ENCODE data around the gene NET1. TPM values are rescaled to one million over a fixed set of nuclear protein-coding genes. Genes with fewer than 3 reads are reported as not detected.

NET1 gene
- total RNA-seq, 1 donor from 2014 or later, result 103 TPM

- TF ChIP-seq POLR2A (IDR thresholded peaks at IDR 0.05), result no peak
- TF ChIP-seq CTCF (IDR thresholded peaks at IDR 0.05), result no peak
- TF ChIP-seq POLR2AphosphoS5 (IDR thresholded peaks at IDR 0.05; ENCODE audit: insufficient read depth in 1 of 2, low read depth in 1 of 2), result no peak
Measured at GRCh38 chr10:5502061-5502521, 89.7 kb downstream of the NET1 start.

GRCh38 chr10:5502571-5503476, 90.5 kb downstream of the NET1 start:
- TF ChIP-seq POLR2A (IDR thresholded peaks at IDR 0.05), result no peak
- TF ChIP-seq CTCF (IDR thresholded peaks at IDR 0.05), result no peak
- TF ChIP-seq POLR2AphosphoS5 (IDR thresholded peaks at IDR 0.05; ENCODE audit: insufficient read depth in 1 of 2, low read depth in 1 of 2), result no peak
- H3K9me3 ChIP-seq, result no peaks in the 10 kb centered on the region
- no peaks in the 10 kb centered on the region for H3K36me3 ChIP-seq
- no peak overlapping the region for H3K27ac ChIP-seq
- no peaks in the 10 kb centered on the region for H3K27me3 ChIP-seq
- intact Hi-C loops (cut with DNase I), result no loop called here
- peaks cover 44% of the 10 kb centered on the region for H3K4me1 ChIP-seq
- no peak overlapping the region for H3K4me3 ChIP-seq
- no peak for DNase-seq (ENCODE audit: extremely low spot score in 2 of 2)

More at GRCh38 chr10:5502061-5502521, 89.7 kb downstream of the NET1 start:
- Histone ChIP-seq H3K27me3 (no peaks in the 10 kb centered on the region), H3K4me3 (no peak overlapping the region), H3K9me3 (no peaks in the 10 kb centered on the region), H3K4me1 (peaks cover 38% of the 10 kb centered on the region), H3K36me3 (no peaks in the 10 kb centered on the region), H3K27ac (no peak overlapping the region)
- intact Hi-C loops (cut with DNase I), result no loop called here
- no peak for DNase-seq (ENCODE audit: extremely low spot score in 2 of 2)

- no peak overlapping the region for H3K27ac ChIP-seq
- DNase-seq (ENCODE audit: extremely low spot score in 2 of 2), result no peak
- TF ChIP-seq CTCF (IDR thresholded peaks at IDR 0.05) (no peak), POLR2AphosphoS5 (IDR thresholded peaks at IDR 0.05; ENCODE audit: insufficient read depth in 1 of 2, low read depth in 1 of 2) (no peak), POLR2A (IDR thresholded peaks at IDR 0.05) (no peak)
- peaks cover 46% of the 10 kb centered on the region for H3K4me1 ChIP-seq
- intact Hi-C loops (cut with DNase I), result no loop called here
- no peak overlapping the region for H3K4me3 ChIP-seq
- H3K36me3 ChIP-seq, result no peaks in the 10 kb centered on the region
- H3K27me3 ChIP-seq, result no peaks in the 10 kb centered on the region
- H3K9me3 ChIP-seq, result no peaks in the 10 kb centered on the region
Measured at GRCh38 chr10:5503477-5503835, 91.1 kb downstream of the NET1 start.

GRCh38 chr10:5504146-5505072, 92.1 kb downstream of the NET1 start:
- no peak for TF ChIP-seq POLR2AphosphoS5 (IDR thresholded peaks at IDR 0.05; ENCODE audit: insufficient read depth in 1 of 2, low read depth in 1 of 2)
- no peak for TF ChIP-seq POLR2A (IDR thresholded peaks at IDR 0.05)
- TF ChIP-seq CTCF (IDR thresholded peaks at IDR 0.05), result no peak
- Histone ChIP-seq H3K4me1 (peaks cover 42% of the 10 kb centered on the region), H3K4me3 (no peak overlapping the region), H3K9me3 (no peaks in the 10 kb centered on the region), H3K36me3 (no peaks in the 10 kb centered on the region), H3K27me3 (no peaks in the 10 kb centered on the region), H3K27ac (no peak overlapping the region)
- intact Hi-C loops (cut with DNase I), result no loop called here
- no peak for DNase-seq (ENCODE audit: extremely low spot score in 2 of 2)
